ENCODE data around the gene DCUN1D3. TPM values are rescaled to one million over a fixed set of nuclear protein-coding genes. Genes with fewer than 3 reads are reported as not detected.
A peak's percentile ranks its signal among the peaks of the same experiment; 100 is the strongest.

DCUN1D3 gene
- polyA plus RNA-seq, 2 of the 4 experiments (the other 2 are of a cell fraction): 5.2 to 7.2 TPM

DNA sequence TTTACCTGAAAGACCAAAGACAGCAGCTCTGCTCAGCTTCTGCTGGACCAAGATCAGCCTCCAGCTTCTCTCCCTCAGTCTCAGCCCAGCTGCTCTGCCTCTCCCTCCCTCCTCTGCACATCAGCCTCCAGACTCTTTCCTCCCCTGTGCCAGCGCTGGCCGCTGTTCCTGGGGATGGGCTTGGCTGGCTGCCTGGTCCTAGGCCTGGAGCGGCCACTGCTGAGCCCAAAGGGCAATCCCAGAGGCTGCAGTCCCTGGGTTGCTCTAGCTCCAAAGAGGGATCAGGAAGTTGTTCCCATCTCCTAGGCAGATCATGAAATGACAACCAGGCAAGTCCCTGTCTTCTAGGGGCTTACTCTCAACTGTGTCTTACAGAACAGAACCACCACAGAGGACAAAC is 31.3 kb downstream of the DCUN1D3 start:
- DNase-seq (ENCODE audit: low read depth in 1 of 2, low spot score in 1 of 2) (peak in 1 of 2 experiments; percentile 45), FAIRE-seq (no peak), ATAC-seq (peak; percentile 75 to 87)
- no peaks in the 10 kb centered on the region for H3K9me3 ChIP-seq
- peak overlapping the region; percentile 56 for H3K4me2 ChIP-seq
- POLR2A ChIA-PET: interaction anchor here (3.2 kb wide), 1 partner anchor 31 kb away, joined by 9 read pairs; the partner anchor contains the start of genes DCUN1D3 and LYRM1
- WGBS (ENCODE audit: missing lambda C conversion rate): 0% methylated on average over 3 of the region's 3 CpGs
- peaks cover 58% of the 10 kb centered on the region for H3K4me1 ChIP-seq
- no peak overlapping the region for H3K4me3 ChIP-seq
- TF ChIP-seq, protein P1, sequence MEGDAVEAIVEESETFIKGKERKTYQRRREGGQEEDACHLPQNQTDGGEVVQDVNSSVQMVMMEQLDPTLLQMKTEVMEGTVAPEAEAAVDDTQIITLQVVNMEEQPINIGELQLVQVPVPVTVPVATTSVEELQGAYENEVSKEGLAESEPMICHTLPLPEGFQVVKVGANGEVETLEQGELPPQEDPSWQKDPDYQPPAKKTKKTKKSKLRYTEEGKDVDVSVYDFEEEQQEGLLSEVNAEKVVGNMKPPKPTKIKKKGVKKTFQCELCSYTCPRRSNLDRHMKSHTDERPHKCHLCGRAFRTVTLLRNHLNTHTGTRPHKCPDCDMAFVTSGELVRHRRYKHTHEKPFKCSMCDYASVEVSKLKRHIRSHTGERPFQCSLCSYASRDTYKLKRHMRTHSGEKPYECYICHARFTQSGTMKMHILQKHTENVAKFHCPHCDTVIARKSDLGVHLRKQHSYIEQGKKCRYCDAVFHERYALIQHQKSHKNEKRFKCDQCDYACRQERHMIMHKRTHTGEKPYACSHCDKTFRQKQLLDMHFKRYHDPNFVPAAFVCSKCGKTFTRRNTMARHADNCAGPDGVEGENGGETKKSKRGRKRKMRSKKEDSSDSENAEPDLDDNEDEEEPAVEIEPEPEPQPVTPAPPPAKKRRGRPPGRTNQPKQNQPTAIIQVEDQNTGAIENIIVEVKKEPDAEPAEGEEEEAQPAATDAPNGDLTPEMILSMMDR (IDR thresholded peaks at IDR 0.05): no peak
- 0 out of 3 replicates have a peak, but pooled peaks have one; percentile 10 for TF ChIP-seq SMC3 (IDR thresholded peaks at IDR 0.05)
- TF ChIP-seq ZFP36 (IDR thresholded peaks at IDR 0.05; ENCODE audit: borderline replicate concordance, partially characterized antibody): no peak
- TF ChIP-seq, protein P2, sequence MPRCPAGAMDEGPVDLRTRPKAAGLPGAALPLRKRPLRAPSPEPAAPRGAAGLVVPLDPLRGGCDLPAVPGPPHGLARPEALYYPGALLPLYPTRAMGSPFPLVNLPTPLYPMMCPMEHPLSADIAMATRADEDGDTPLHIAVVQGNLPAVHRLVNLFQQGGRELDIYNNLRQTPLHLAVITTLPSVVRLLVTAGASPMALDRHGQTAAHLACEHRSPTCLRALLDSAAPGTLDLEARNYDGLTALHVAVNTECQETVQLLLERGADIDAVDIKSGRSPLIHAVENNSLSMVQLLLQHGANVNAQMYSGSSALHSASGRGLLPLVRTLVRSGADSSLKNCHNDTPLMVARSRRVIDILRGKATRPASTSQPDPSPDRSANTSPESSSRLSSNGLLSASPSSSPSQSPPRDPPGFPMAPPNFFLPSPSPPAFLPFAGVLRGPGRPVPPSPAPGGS (IDR thresholded peaks at IDR 0.05): no peak
- no peak for TF ChIP-seq NR3C1 (IDR thresholded peaks at IDR 0.05)
- TF ChIP-seq CHD2 (IDR thresholded peaks at IDR 0.05; ENCODE audit: low read length, partially characterized antibody): no peak
- H3K27ac ChIP-seq: peak overlapping the region; percentile 57 to 87; a peak in 5 of 6 replicates
- CTCF ChIA-PET: interaction anchor here (0.7 to 2.4 kb wide), 5 partner anchors 14 to 250 kb away, joined by 3 to 7 read pairs (median 3); no protein-coding TSS in a partner anchor

DNA sequence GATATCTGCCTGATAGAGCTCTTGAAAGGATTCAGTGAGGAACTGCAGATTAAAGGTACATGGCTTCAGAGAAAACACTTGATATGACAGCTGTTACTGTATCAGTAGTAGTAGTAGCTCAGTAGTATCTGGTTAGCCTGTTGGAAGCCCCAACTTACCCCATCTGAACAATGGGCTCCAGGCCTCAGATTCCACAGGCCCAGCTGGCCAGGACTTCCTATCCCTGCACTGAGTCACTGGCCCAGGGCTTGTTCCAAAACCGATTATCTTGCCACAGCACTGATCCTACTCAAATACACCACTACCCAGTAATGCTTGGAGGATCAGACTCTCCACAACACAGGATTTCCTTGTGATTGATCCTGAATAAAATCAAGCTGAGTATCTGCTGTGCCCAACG is 32.6 kb downstream of the DCUN1D3 start:
- peaks cover 58% of the 10 kb centered on the region for H3K4me1 ChIP-seq
- no peak for TF ChIP-seq ZC3H11A (IDR thresholded peaks at IDR 0.05)
- no peak for TF ChIP-seq FOSB (CRISPR knock-in tag; IDR thresholded peaks at IDR 0.05)
- no peak for TF ChIP-seq TFCP2L1 (CRISPR knock-in tag; IDR thresholded peaks at IDR 0.05)
- TF ChIP-seq RAD21 (conservative IDR thresholded peaks at IDR 0.05 in 1 of 2, IDR thresholded peaks at IDR 0.05 in 1 of 2): no peak
- TF ChIP-seq NR3C1 (IDR thresholded peaks at IDR 0.05): no peak
- TF ChIP-seq, protein P3, sequence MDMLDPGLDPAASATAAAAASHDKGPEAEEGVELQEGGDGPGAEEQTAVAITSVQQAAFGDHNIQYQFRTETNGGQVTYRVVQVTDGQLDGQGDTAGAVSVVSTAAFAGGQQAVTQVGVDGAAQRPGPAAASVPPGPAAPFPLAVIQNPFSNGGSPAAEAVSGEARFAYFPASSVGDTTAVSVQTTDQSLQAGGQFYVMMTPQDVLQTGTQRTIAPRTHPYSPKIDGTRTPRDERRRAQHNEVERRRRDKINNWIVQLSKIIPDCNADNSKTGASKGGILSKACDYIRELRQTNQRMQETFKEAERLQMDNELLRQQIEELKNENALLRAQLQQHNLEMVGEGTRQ (IDR thresholded peaks at IDR 0.05): no peak
- no peak for TF ChIP-seq JUNB (IDR thresholded peaks at IDR 0.05)
- TF ChIP-seq, protein P2 (IDR thresholded peaks at IDR 0.05): no peak
- TF ChIP-seq JUN (IDR thresholded peaks at IDR 0.05): no peak
- no peak for TF ChIP-seq MAZ (IDR thresholded peaks at IDR 0.05; ENCODE audit: borderline replicate concordance, low read depth, low read length)
- FAIRE-seq (no peak), DNase-seq (ENCODE audit: low read depth in 1 of 2, low spot score in 1 of 2) (no peak), ATAC-seq (no peak)
- 84% methylated on average over 2 of the region's 2 CpGs for WGBS (ENCODE audit: missing lambda C conversion rate)
- ChIA-PET POLR2A (interaction anchor here (3.2 kb wide), 1 partner anchor 33 kb away, joined by 9 read pairs; the partner anchor contains the start of genes DCUN1D3 and LYRM1), CTCF (interaction anchor here (1.0 to 5.4 kb wide), 6 partner anchors 11 to 433 kb away, joined by 3 to 50 read pairs (median 6); partner anchors contain the start of genes ERI2 and REXO5)
- H3K4me2 ChIP-seq: no peak overlapping the region; the same call in 2 of the 3 replicates
- peak overlapping the region in 1 of 2 experiments; percentile 87; a peak in 3 of 6 replicates for H3K27ac ChIP-seq
- H3K9me3 ChIP-seq: no peaks in the 10 kb centered on the region
- H3K4me3 ChIP-seq: no peak overlapping the region

DNA sequence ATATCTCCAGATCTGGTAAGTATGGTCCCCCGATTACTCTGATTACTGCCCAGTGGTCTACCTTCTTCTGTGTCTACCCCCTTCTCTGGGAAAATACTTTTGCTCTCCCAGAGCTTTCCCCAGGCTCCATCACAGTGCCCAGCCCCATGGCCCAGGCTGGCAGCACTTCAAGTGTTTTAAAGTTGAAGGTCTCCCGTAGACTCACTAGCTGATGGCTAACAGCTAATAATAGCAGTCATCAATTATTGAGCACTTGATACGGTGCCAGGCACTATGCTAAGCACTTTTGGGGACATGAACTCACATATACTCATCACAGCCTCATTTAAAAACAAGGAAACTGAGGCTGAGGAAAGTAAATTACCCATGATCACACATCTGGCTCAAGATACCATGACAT is 33.4 kb downstream of the DCUN1D3 start:
- ATAC-seq (no peak), FAIRE-seq (no peak), DNase-seq (ENCODE audit: low read depth in 1 of 2, low spot score in 1 of 2) (no peak)
- H3K27ac ChIP-seq: peak overlapping the region; percentile 87 to 94
- peak overlapping the region; percentile 68 for H3K4me2 ChIP-seq
- H3K4me3 ChIP-seq: no peak overlapping the region
- no peaks in the 10 kb centered on the region for H3K9me3 ChIP-seq
- H3K4me1 ChIP-seq: peaks cover 58% of the 10 kb centered on the region
- POLR2A ChIA-PET: interaction anchor here (1.2 to 3.2 kb wide), 2 partner anchors 15 to 33 kb away, joined by 4 to 9 read pairs; partner anchors contain the start of genes DCUN1D3 and LYRM1
- 86% methylated on average over 3 of the region's 3 CpGs for WGBS (ENCODE audit: missing lambda C conversion rate)
- CTCF ChIA-PET: interaction anchor here (1.1 to 5.4 kb wide), 8 partner anchors 8 to 434 kb away, joined by 3 to 50 read pairs (median 6); partner anchors contain the start of genes ERI2 and REXO5
- TF ChIP-seq SREBF2 (IDR thresholded peaks at IDR 0.05): no peak
- TF ChIP-seq ZNF302 (CRISPR knock-in tag; IDR thresholded peaks at IDR 0.05): no peak
- no peak for TF ChIP-seq MAFK (IDR thresholded peaks at IDR 0.05; ENCODE audit: partially characterized antibody)
